GM12878 (cell line): Measurements from ENCODE around the gene RPL10A.

ENCODE experiments used
- ATF3 ChIP-seq: IDR thresholded peaks from 2 replicates; pipeline ENCODE4 v1.6.1; 2011; ENCODE audit warnings: low read depth, mild to moderate bottlenecking, low read length, moderate library complexity, borderline replicate concordance; ENCODE audit errors: extremely low read depth
- CTCF ChIP-seq, 3 experiments: IDR thresholded peaks in 2 of 3; conservative IDR thresholded peaks in 1 of 3; 2 replicates each; pipeline ENCODE4 v1.5.1; 2011; ENCODE audit warnings: low read depth in 3 of 3, low read length in 3 of 3, mild to moderate bottlenecking in 3 of 3, control low read depth in 2 of 3, moderate library complexity in 2 of 3, inconsistent platforms in 1 of 3, mixed read lengths in 1 of 3; ENCODE audit not compliant: control insufficient read depth in 2 of 3, insufficient read depth in 1 of 3; ENCODE audit errors: extremely low read depth in 1 of 3
- ETV6 ChIP-seq, 2 experiments: fragments of 450-650 bp in 1 of 2; IDR thresholded peaks in 1 of 2; conservative IDR thresholded peaks in 1 of 2; 2 replicates each; pipeline ENCODE4 v1.6.1; 2014; ENCODE audit warnings: antibody characterized with exemption in 1 of 2, borderline replicate concordance in 1 of 2, low read depth in 1 of 2, mild to moderate bottlenecking in 1 of 2, moderate library complexity in 1 of 2
- NFIC ChIP-seq: IDR thresholded peaks from 2 replicates; pipeline ENCODE4 v1.6.1; 2012; ENCODE audit warnings: low read depth, mild to moderate bottlenecking, inconsistent platforms, low read length, moderate library complexity
- NFXL1 ChIP-seq: fragments of 450-650 bp; IDR thresholded peaks from 2 replicates; pipeline ENCODE4 v1.6.1; 2017; ENCODE audit warnings: antibody characterized with exemption, mild to moderate bottlenecking, borderline replicate concordance

GRCh38 chr6:35485402-35485877, 17.2 kb downstream of the RPL10A start:
- TF ChIP-seq ETV6 (conservative IDR thresholded peaks at IDR 0.05 in 1 of 2, IDR thresholded peaks at IDR 0.05 in 1 of 2; ENCODE audit: borderline replicate concordance in 1 of 2, low read depth in 1 of 2) = no peak
- no peak for TF ChIP-seq NFXL1
- TF ChIP-seq ATF3 = no peak
- no peak for TF ChIP-seq CTCF (IDR thresholded peaks at IDR 0.05 in 2 of 3, conservative IDR thresholded peaks at IDR 0.05 in 1 of 3; ENCODE audit: control insufficient read depth in 2 of 3, extremely low read depth in 1 of 3, insufficient read depth in 1 of 3, low read depth in 3 of 3, low read length in 3 of 3)
- TF ChIP-seq NFIC = no peak
